Psoas muscle (tissue), 8 donors: ENCODE data around the gene RBM12. TPM values are rescaled to one million over a fixed set of nuclear protein-coding genes. Genes with fewer than 3 reads are reported as not detected.
A peak's percentile ranks its signal among the peaks of the same experiment; 100 is the strongest.

Source experiments
- ATAC-seq, 4 donors: fragments of 200-7000 bp; cut with Tn5 transposase; one replicate each; pipeline ENCODE4 v1.9.1; 2020; ENCODE audit warnings: moderate library complexity in 3 of 4, mild to moderate bottlenecking in 2 of 4
- DNase-seq, 2 donors: peaks; one replicate each; pipeline ENCODE4 v3.0.0-alpha.2; 2020
- H3K27ac ChIP-seq: fragments of 200-600 bp; one replicate; pipeline ENCODE4 v1.8.0; 2022
- H3K27me3 ChIP-seq, 3 donors: fragments of 200-600 bp in 1 of 3; one replicate each; pipeline versions ENCODE4 v1.6.1 to v1.8.0; 2013 to 2022; ENCODE audit warnings: low read length in 2 of 3, mild to moderate bottlenecking in 2 of 3, moderate library complexity in 1 of 3; ENCODE audit not compliant: insufficient read depth in 3 of 3
- H3K36me3 ChIP-seq, 2 donors: fragments of 200-600 bp in 1 of 2; one replicate each; pipeline versions ENCODE4 v1.6.1 to v1.8.0; 2013 to 2022; ENCODE audit warnings: low read depth in 1 of 2, mild to moderate bottlenecking in 1 of 2, moderate library complexity in 1 of 2; ENCODE audit not compliant: insufficient read depth in 1 of 2
- H3K4me1 ChIP-seq: fragments of 200-600 bp; one replicate; pipeline ENCODE4 v1.8.0; 2022
- H3K4me3 ChIP-seq: fragments of 200-600 bp; one replicate; pipeline ENCODE4 v1.8.0; 2022; ENCODE audit warnings: mild to moderate bottlenecking
- H3K9me3 ChIP-seq: fragments of 200-600 bp; one replicate; pipeline ENCODE4 v1.8.0; 2022
- WGBS, 3 donors: extraction: QIAGEN DNeasy Blood & Tissue Kit; methylation state at CpG; one replicate each; pipeline versions ENCODE4 v1.1.6 to v1.1.7; 2013; 5-methylcytosine and 5-hydroxymethylcytosine counted together
- intact Hi-C, 2 donors: fragments of 100-400 bp; cut with DNase I; formaldehyde crosslinking; loops; one replicate each; pipeline versions ENCODE4 v1.11.0 to v1.14.2; 2022
- polyA plus RNA-seq, 3 donors: library from polyadenylated mRNA; stranded (reverse); fragments of 200-250 nt; gene quantifications; one replicate each; pipeline ENCODE4 v1.2.3, GENCODE V29; 2013
- total RNA-seq, 4 donors: library from RNA; stranded (reverse); fragmentation: NEBNext Ultra II Directional in 2 of 4; extraction: Animal tissue kit (Norgen Biotek cat#: 25700) in 2 of 4; gene quantifications; one replicate each; pipeline versions ENCODE4 v1.2.1 to v1.2.4, GENCODE V29; 2021 to 2023
- TF ChIP-seq, protein P1 (sequence below): fragments of 200-600 bp; IDR thresholded peaks from one replicate; pipeline ENCODE4 v1.8.0; 2022; ENCODE audit warnings: antibody characterized with exemption
- donor health status: healthy with polysubstance abuse.
- donor health status: DM: no; HTN: no; CAD: no; lungs with moderate emphysema.
- donor health status: Bipolar disorder and iron deficiency.
- donor health status: healthy.
- donor health status: DM: yes; HTN: yes; CAD: no.
- donor health status: DM: no; HTN: no; CAD: no.
- donor health status: DM: no; HTN: no; CAD: no.
- donor health status: DM: yes; HTN: yes; CAD: no.

The RBM12 gene
- total and polyA plus RNA-seq, 7 donors, result 5.3 to 61.5 (median 22.5) TPM

DNA sequence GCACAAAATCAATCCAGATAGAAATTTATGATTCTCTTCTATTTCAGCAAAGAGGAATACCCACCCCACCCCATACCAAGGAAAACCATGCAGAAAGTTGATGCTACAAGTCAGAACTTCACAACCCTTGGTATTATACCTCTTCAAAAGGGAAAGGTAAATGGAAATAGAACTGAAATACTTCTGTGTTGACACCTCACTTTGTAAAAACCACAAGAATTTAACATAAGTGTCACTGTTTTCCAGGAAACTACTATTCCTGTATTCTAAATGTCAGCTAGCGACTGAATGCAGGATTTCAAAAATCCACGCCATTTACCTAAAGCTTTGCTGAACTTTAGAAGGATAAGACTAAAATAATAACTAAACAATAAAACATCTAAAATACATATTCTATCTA, 3.6 kb downstream of the RBM12 start:
- ATAC-seq, result no peak
- no peaks in the 10 kb centered on the region for H3K27me3 ChIP-seq
- TF ChIP-seq, protein P1, sequence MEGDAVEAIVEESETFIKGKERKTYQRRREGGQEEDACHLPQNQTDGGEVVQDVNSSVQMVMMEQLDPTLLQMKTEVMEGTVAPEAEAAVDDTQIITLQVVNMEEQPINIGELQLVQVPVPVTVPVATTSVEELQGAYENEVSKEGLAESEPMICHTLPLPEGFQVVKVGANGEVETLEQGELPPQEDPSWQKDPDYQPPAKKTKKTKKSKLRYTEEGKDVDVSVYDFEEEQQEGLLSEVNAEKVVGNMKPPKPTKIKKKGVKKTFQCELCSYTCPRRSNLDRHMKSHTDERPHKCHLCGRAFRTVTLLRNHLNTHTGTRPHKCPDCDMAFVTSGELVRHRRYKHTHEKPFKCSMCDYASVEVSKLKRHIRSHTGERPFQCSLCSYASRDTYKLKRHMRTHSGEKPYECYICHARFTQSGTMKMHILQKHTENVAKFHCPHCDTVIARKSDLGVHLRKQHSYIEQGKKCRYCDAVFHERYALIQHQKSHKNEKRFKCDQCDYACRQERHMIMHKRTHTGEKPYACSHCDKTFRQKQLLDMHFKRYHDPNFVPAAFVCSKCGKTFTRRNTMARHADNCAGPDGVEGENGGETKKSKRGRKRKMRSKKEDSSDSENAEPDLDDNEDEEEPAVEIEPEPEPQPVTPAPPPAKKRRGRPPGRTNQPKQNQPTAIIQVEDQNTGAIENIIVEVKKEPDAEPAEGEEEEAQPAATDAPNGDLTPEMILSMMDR, result no peak
- H3K36me3 ChIP-seq, result no peaks in the 10 kb centered on the region
- no peak for DNase-seq
- peak overlapping the region; percentile 75 for H3K4me3 ChIP-seq
- H3K9me3 ChIP-seq, result no peaks in the 10 kb centered on the region
- H3K27ac ChIP-seq, result peak overlapping the region; percentile 10
- H3K4me1 ChIP-seq, result peaks cover 60% of the 10 kb centered on the region
- WGBS, 3 donors, result 84 to 88% (median 85%) methylated on average over 2 of the region's 2 CpGs
- intact Hi-C loops, result loop anchor here (5.0 kb wide), 1 partner anchor 44 kb away; the partner anchor contains the start of gene SPAG4 (in 2 of the 2)

DNA sequence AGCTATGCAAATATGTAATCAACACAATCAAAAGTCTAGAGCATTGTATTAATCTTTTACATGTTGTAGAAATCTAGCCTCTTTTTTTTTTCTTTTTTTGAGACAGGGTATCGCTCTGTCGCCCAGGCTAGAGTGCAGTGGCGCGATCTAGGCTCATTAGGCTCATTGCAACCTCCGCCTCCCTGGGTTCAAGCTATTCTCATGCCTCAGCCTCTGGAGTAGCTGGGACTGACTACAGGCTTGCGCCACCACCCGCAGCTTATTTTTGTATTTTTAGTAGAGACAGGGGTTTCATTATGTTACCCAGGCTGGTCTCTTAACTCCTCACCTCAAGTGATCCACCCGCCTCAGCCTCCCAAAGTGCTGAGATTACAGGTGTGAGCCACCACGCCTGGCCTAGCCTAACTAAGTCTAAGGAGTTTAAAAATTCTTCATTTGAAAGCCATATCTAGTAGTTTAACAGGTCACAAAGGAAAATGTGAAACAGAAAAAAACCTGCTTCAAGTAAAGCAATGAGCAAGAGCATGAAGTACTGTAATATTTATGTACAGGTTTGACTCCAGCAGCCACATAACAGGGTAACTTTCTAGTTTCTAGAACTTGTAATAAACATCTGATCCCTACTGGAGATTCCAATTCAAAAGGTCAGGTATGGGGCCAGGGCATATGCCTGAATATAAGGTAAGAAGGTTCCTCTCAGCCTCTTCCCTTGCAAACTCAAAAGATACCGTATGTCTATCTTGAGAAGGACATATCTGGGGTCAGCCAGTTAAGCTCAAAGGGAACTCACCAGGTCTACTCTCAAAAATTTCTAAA, 4.4 kb downstream of the RBM12 start:
- Histone ChIP-seq H3K4me3 (peak overlapping the region; percentile 75), H3K27ac (no peak overlapping the region), H3K36me3 (no peaks in the 10 kb centered on the region), H3K4me1 (peaks cover 64% of the 10 kb centered on the region), H3K9me3 (no peaks in the 10 kb centered on the region), H3K27me3 (no peaks in the 10 kb centered on the region)
- TF ChIP-seq, protein P1, result no peak
- 89 to 94% (median 93%) methylated on average over 10 of the region's 10 CpGs for WGBS, 3 donors
- DNase-seq (no peak), ATAC-seq (no peak)
- intact Hi-C loops, result loop anchor here (5.0 kb wide), 1 partner anchor 43 kb away; the partner anchor contains the start of gene SPAG4 (in 2 of the 2)

DNA sequence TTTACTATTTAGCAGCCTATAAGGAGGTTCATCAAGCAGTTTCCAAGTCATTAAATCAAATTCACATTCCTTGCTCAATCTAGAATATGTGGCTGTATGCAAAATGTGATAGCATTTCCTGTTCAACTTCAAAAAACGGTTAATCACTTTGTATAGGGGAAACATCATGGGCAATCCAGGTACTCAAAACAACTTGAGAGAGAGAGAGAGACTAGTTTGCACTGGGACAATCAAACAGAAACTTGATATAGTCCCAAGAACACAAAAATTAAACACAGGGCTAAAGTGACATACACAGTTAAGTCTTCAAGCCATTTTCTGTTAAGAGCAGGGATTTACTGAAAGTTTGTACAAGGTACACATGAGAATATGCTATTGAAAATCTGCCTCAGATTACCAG, 7.4 kb downstream of the RBM12 start:
- DNase-seq (no peak), ATAC-seq (no peak)
- intact Hi-C loops, result loop anchor here in 1 of 2 donors (10.0 kb wide), 1 partner anchor 58 kb away; no protein-coding TSS in a partner anchor
- Histone ChIP-seq H3K36me3 (peaks cover 4 to 28% of the 10 kb centered on the region in 2 donors), H3K27me3 (no peaks in the 10 kb centered on the region), H3K9me3 (no peaks in the 10 kb centered on the region), H3K4me1 (peaks cover 59% of the 10 kb centered on the region), H3K27ac (no peak overlapping the region), H3K4me3 (no peak overlapping the region)
- TF ChIP-seq, protein P1, result no peak
- WGBS, 3 donors, result 20 to 41% (median 32%) methylated on average over 1 of the region's 1 CpG

DNA sequence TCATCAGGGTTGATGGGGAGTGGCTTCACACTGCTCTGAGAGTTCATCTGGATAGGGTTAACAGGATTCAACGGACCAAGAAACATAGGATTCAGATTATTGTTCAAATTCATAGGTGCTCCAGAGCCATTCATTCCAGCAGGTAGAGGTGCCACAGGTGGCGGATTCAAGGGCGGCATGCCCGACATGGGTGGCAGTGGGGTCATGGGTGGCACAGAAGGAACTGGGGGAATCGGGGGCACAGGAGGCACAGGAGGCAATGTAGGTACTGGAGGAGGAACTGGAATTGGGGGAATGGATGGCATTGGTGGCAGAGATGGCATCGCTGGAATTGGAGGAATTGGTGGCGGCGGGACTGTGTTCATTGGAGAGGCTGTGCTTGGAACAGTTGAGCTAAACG, 10.3 kb downstream of the RBM12 start:
- intact Hi-C loops, result loop anchor here in 1 of 2 donors (10.0 kb wide), 1 partner anchor 60 kb away; no protein-coding TSS in a partner anchor
- WGBS, 3 donors, result 92 to 97% (median 94%) methylated on average over 9 of the region's 9 CpGs
- no peak for ATAC-seq
- Histone ChIP-seq H3K36me3 (peaks cover 4 to 38% of the 10 kb centered on the region in 2 donors), H3K4me3 (no peak overlapping the region), H3K27me3 (no peaks in the 10 kb centered on the region), H3K9me3 (no peaks in the 10 kb centered on the region), H3K4me1 (peaks cover 60% of the 10 kb centered on the region), H3K27ac (no peak overlapping the region)
- TF ChIP-seq, protein P1, result no peak
- no peak for DNase-seq
